GM06990 (cell line): ENCODE results near the gene PRELID3B.

Source experiments
- DNase-seq: peaks from one replicate; pipeline ENCODE4 v3.0.0-alpha.2; 2011; ENCODE audit not compliant: insufficient read length; ENCODE audit errors: extremely low read depth
- H3K27me3 ChIP-seq: replicated peaks from 2 replicates; pipeline ENCODE4 v1.6.0; 2011; ENCODE audit warnings: low read length; ENCODE audit not compliant: control insufficient read depth, insufficient read depth
- H3K36me3 ChIP-seq: 2 replicates; pipeline ENCODE4 v1.5.1; 2011; ENCODE audit warnings: low read length; ENCODE audit not compliant: control insufficient read depth, insufficient read depth
- H3K4me3 ChIP-seq: replicated peaks from 2 replicates; pipeline ENCODE4 v1.5.1; 2011; ENCODE audit warnings: low read depth, mild to moderate bottlenecking, control low read depth, low read length
- TF ChIP-seq, protein P1 (sequence below): IDR thresholded peaks from 2 replicates; pipeline ENCODE4 v1.5.1; 2011; ENCODE audit warnings: low read length, control low read depth, mild to moderate bottlenecking, inconsistent platforms; ENCODE audit not compliant: insufficient read depth, poor library complexity, severe bottlenecking

Gene PRELID3B

DNA sequence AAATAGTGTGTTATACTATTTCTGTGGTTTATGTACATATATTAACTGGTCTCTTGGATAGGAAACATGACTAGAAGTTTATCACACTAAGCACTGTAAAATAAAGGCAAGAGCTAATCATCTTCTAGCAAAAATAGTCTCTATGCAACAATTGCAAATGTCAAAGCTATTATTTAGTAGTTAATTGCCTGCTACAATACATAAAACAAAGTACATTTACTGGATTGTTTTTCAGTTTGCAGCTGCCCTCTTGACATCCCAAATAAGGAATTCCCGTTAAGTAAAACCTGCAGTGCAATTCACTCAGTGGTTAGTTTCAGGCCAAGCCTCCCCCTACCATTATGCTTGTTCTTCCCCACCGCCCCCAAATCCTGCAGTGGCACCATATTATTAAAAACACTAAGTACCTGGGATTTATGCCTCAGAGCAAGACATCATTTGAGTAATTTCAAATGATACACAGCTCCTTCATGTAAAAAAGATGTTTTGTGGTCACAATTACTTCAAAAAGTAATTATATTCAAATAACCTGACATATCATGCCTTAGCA is 8.9 kb downstream of the PRELID3B start:
- no peak for DNase-seq
- TF ChIP-seq, protein P1, sequence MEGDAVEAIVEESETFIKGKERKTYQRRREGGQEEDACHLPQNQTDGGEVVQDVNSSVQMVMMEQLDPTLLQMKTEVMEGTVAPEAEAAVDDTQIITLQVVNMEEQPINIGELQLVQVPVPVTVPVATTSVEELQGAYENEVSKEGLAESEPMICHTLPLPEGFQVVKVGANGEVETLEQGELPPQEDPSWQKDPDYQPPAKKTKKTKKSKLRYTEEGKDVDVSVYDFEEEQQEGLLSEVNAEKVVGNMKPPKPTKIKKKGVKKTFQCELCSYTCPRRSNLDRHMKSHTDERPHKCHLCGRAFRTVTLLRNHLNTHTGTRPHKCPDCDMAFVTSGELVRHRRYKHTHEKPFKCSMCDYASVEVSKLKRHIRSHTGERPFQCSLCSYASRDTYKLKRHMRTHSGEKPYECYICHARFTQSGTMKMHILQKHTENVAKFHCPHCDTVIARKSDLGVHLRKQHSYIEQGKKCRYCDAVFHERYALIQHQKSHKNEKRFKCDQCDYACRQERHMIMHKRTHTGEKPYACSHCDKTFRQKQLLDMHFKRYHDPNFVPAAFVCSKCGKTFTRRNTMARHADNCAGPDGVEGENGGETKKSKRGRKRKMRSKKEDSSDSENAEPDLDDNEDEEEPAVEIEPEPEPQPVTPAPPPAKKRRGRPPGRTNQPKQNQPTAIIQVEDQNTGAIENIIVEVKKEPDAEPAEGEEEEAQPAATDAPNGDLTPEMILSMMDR = no peak
- Histone ChIP-seq H3K4me3 (no peak overlapping the region), H3K36me3 (peaks cover 18% of the 10 kb centered on the region), H3K27me3 (no peaks in the 10 kb centered on the region)

DNA sequence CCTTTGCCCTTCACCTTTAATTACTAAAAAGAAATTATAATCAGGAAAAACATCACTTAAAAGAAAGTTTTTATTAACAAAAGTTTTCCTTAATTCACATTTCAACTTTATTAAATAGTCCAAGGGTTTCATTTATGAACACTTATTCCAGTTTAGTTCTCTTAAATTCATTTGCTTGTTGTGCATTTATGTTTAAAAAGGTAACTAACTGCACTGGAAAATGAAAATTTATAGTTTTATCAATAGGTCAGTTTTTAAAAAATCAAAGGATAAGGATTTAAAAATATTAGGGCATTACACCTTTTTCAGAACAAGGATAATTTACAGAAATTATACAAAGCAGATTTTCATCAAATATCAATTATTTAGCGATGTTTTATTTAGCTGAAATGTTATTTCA is 9.5 kb downstream of the PRELID3B start:
- peak overlapping the region; percentile 62 for H3K4me3 ChIP-seq
- TF ChIP-seq, protein P1 = no peak
- no peak for DNase-seq
- H3K27me3 ChIP-seq = no peaks in the 10 kb centered on the region
- H3K36me3 ChIP-seq = peaks cover 18% of the 10 kb centered on the region

DNA sequence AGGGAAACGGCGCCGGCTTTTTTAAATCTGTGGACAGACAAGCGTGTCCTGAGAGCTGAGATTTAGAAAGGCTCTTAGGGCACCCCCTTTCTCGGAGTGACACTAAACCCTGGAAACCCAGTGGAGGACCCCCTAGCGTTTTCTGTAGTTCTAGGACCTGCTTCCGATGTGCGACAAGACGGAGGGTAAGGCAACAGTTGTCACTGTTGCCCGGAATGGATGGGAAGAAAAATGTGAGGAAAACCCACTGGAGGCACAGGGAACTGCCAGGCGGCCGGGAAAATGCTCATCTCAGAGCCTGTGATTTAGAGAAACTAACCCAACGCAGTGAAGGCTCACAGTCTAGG is 9.9 kb downstream of the PRELID3B start:
- Histone ChIP-seq H3K27me3 (no peaks in the 10 kb centered on the region), H3K4me3 (peak overlapping the region; percentile 62), H3K36me3 (peaks cover 19% of the 10 kb centered on the region)
- TF ChIP-seq, protein P1 = peak; percentile 4
- no peak for DNase-seq

DNA sequence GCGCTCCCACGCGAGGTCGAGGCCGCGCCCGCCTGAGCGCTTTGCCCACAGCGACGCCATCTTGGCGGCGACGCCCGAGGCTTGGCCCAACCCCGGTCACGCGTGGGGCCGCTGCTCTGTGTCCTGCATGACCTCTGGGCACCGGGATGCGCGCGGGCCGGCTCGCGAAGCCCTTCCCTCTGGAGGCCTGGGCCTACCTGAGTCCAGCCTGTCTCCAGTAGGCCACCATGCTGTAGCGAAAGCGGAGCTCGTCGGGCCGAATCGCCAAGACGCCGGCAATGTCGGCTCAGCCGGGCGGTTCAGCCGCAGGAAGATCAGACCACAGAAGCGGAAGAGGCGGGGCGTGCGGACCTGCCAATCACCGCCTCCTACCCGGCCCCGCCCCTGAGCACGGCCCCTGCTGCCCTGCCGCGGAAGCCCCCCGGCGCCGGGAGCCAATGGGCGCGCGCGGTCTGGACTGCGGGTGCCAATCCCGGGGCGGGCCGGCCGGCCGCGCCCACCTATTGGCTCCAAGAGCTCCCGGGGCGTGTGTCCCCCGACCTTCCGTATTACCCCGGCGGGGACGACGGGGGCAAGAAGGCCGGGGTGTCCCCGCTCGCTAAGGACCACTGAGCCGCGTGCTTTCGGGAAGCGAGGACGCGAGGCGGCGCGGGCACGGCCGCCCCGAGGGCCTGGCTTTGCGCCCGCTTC is 10.4 kb downstream of the PRELID3B start, which contains the start of gene ATP5F1E:
Gene ATP5F1E (minus strand): TSS at position 313 of the 690 bp plus-strand sequence. CDS start 84 bp downstream, at position 229.
- TF ChIP-seq, protein P1 = no peak
- peak; percentile 99 for DNase-seq
- Histone ChIP-seq H3K4me3 (peak within 1 kb of the TSS; percentile 94), H3K27me3 (no peaks in the 10 kb centered on the region), H3K36me3 (peaks cover 20% of the 10 kb centered on the region)

DNA sequence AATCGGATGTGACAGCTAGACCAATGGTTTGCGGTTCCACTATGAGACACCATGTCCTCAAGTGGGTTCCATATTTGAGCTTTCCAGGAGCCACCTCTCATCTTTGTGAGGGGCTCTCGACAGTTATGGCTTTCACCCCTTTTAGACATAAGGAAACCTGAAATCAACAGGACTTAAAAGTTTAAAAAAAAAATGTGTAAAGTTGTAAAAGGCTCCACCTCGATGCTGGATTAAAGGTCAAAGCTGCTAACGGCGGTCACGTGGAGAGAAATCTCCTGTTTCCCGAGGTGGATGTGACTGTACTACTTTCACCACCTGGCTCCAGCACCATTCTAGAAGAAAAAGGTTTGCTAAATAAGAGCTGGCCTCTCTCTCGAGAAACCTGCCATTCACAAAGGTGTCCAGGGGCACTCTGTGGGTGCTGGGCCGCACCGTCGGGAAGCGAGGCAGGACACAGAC is 11.0 kb downstream of the PRELID3B start:
- DNase-seq = no peak
- peaks cover 17% of the 10 kb centered on the region for H3K36me3 ChIP-seq
- TF ChIP-seq, protein P1 = no peak
- peak overlapping the region; percentile 94 for H3K4me3 ChIP-seq
- no peaks in the 10 kb centered on the region for H3K27me3 ChIP-seq
